ENCODE data around the gene PRKCB. TPM values are rescaled to one million over a fixed set of nuclear protein-coding genes. Genes with fewer than 3 reads are reported as not detected.
A peak's percentile ranks its signal among the peaks of the same experiment; 100 is the strongest.

PRKCB gene
- total and polyA plus RNA-seq, 2 of the 8 experiments (the other 6 are each of a cell fraction or from before 2014, with no cell fraction given), result 7.1 to 12.1 TPM

GRCh38 chr16:24141917-24142316 lies 306.1 kb downstream of the PRKCB start:
- Histone ChIP-seq H2BK12ac (ENCODE audit: low read depth, low read length) (peak overlapping the region; percentile 94), H3K79me1 (ENCODE audit: low read depth, low read length) (no peaks in the 10 kb centered on the region), H2BK20ac (ENCODE audit: low read length) (peak overlapping the region; percentile 37; the same call in 1 of the 2 replicates), H3K18ac (ENCODE audit: extremely low read depth, low read length) (no peak overlapping the region), H3K9ac (replicated peaks in 1 of 4; ENCODE audit: extremely low read depth in 1 of 4, low read depth in 3 of 4, low read length in 3 of 4) (no peak overlapping the region), H3K9me3 (ENCODE audit: insufficient read depth in 2 of 2, low read depth in 1 of 2, low read length in 1 of 2) (peaks cover 7 to 9% of the 10 kb centered on the region in 2 experiments; a peak in 3 of 4 replicates), H2AK5ac (ENCODE audit: low read depth, low read length) (peak overlapping the region; percentile 91), H3K36me3 (ENCODE audit: control insufficient read depth in 2 of 4, insufficient read depth in 4 of 4, low read length in 3 of 4) (no peaks in the 10 kb centered on the region), H3K4ac (replicated peaks; ENCODE audit: insufficient read length, low read depth, low read length) (no peak overlapping the region), H3K79me2 (ENCODE audit: control insufficient read depth in 1 of 2, insufficient read depth in 2 of 2, low read length in 2 of 2) (no peaks in the 10 kb centered on the region), H3K14ac (ENCODE audit: insufficient read length) (no peak overlapping the region), H3K56ac (replicated peaks; ENCODE audit: insufficient read length, low read depth, low read length) (no peak overlapping the region), H3K4me1 (replicated peaks in 1 of 4; ENCODE audit: control insufficient read depth in 3 of 4, insufficient read depth in 4 of 4, low read length in 3 of 4) (peaks cover 4 to 23% (median 16%) of the 10 kb centered on the region in 4 experiments; a peak in 6 of 7 replicates), H4K91ac (replicated peaks; ENCODE audit: insufficient read length, low read length) (no peak overlapping the region), H2AFZ (ENCODE audit: low read length) (no peak overlapping the region), H3K4me2 (ENCODE audit: insufficient read depth in 1 of 2, low read depth in 2 of 2, low read length in 2 of 2) (no peak overlapping the region), H3K23ac (ENCODE audit: insufficient read length) (no peak overlapping the region), H3K27me3 (replicated peaks in 1 of 4; ENCODE audit: control insufficient read depth in 3 of 4, extremely low read depth in 1 of 4, insufficient read depth in 3 of 4, low read length in 3 of 4) (no peaks in the 10 kb centered on the region), H2BK15ac (ENCODE audit: low read length) (peak overlapping the region; percentile 36), H3K4me3 (ENCODE audit: extremely low read depth in 1 of 4, insufficient read depth in 2 of 4, low read depth in 3 of 4, low read length in 4 of 4) (no peak overlapping the region), H3K27ac (ENCODE audit: low read depth, low read length) (no peak overlapping the region), H4K5ac (ENCODE audit: insufficient read length, low read depth, low read length) (no peak overlapping the region), H2BK5ac (ENCODE audit: low read depth, low read length) (peak overlapping the region; percentile 79; the same call in 1 of the 2 replicates), H4K20me1 (replicated peaks in 1 of 2; ENCODE audit: control insufficient read depth in 1 of 2, insufficient read depth in 2 of 2, low read length in 2 of 2) (no peaks in the 10 kb centered on the region), H2BK120ac (replicated peaks; ENCODE audit: low read depth, low read length) (no peak overlapping the region), H4K8ac (ENCODE audit: extremely low read depth, insufficient read depth, low read length) (no peak overlapping the region), H3K23me2 (ENCODE audit: low read depth, low read length) (no peaks in the 10 kb centered on the region; the same call in 1 of the 2 replicates)
- FAIRE-seq, result no peak
- CTCF ChIA-PET (ENCODE audit: partially characterized antibody), result interaction anchor here (0.7 to 2.3 kb wide), 4 partner anchors 10 to 111 kb away, joined by 3 to 12 read pairs (median 4); no protein-coding TSS in a partner anchor
- 0 out of 4 replicates have a peak, but pooled peaks of 1 of the 2 experiments have one; percentile 60 for TF ChIP-seq HDAC2 (IDR thresholded peaks at IDR 0.05; ENCODE audit: borderline replicate concordance in 1 of 2, low read depth in 2 of 2, low read length in 2 of 2)
- no peak for TF ChIP-seq SAP30 (IDR thresholded peaks at IDR 0.05; ENCODE audit: insufficient read depth, insufficient replicate concordance, low read length)
- POLR2A ChIA-PET (ENCODE audit: partially characterized antibody), result no interaction called here
- 92% methylated on average over 2 of the region's 2 CpGs; no CpG with 5 or more reads in 1 of the 2 experiments for WGBS, 2 experiments (ENCODE audit: extremely low coverage in 1 of 2, insufficient coverage in 1 of 2, insufficient read length in 1 of 2, insufficient replicate concordance in 2 of 2, low coverage in 1 of 2, low lambda C conversion rate in 2 of 2, missing lambda C conversion rate in 1 of 2)
- no peak for DNase-seq (ENCODE audit: low read depth in 1 of 2, low spot score in 2 of 2)
